SH-SY5Y (cell line): ENCODE data around the gene SLC9A9.

Experiments
- GATA2 ChIP-seq: IDR thresholded peaks from 2 replicates; pipeline ENCODE4 v1.6.1; 2011; ENCODE audit warnings: mild to moderate bottlenecking, low read depth, low read length
- GATA3 ChIP-seq: IDR thresholded peaks from 2 replicates; pipeline ENCODE4 v1.6.1; 2011; ENCODE audit warnings: low read depth, mild to moderate bottlenecking, low read length, moderate library complexity

- TF ChIP-seq GATA3, result no peak
- TF ChIP-seq GATA2, result no peak
Observed at GRCh38 chr3:143538061-143538460, 310.2 kb downstream of the SLC9A9 start.
